IMR-90 (cell line): Measurements from ENCODE around the gene TTC3. TPM values are rescaled to one million over a fixed set of nuclear protein-coding genes. Genes with fewer than 3 reads are reported as not detected.

ENCODE experiments used
- ATAC-seq: fragments of 200-7000 bp; cut with Tn5 transposase; 2 replicates; pipeline ENCODE4 v1.9.1; 2020; ENCODE audit warnings: low read depth, mild to moderate bottlenecking, moderate library complexity
- BruUV-seq: library from RNA; stranded (reverse); fragments of 400-500 nt; replicated peaks from 2 replicates; lab custom pipeline; 2021; lab: Mats Ljungman, UMichigan
- CTCF ChIA-PET: fragments of 300-600 bp; formaldehyde crosslinking; extraction: SDS; loops from one replicate; lab custom pipeline; 2021; ENCODE audit warnings: antibody characterized with exemption; lab: Yijun Ruan, JAX
- POLR2A ChIA-PET: fragments of 300-600 bp; sonication (Branson Sonifier 250); formaldehyde crosslinking; loops from one replicate; lab custom pipeline; 2022; ENCODE audit warnings: antibody characterized with exemption; ENCODE audit not compliant: unreplicated experiment; lab: Charles Lee
- DNase-seq: peaks from one replicate; pipeline ENCODE4 v3.0.0; 2013
- H2AFZ ChIP-seq: replicated peaks from 2 replicates; pipeline ENCODE3; 2013; ENCODE audit warnings: low read length, mild to moderate bottlenecking; ENCODE audit not compliant: poor library complexity
- H2AK5ac ChIP-seq: 2 replicates; pipeline ENCODE4 v1.6.1; 2013; ENCODE audit warnings: low read depth, low read length, inconsistent platforms
- H2AK9ac ChIP-seq: replicated peaks from 2 replicates; pipeline ENCODE3; 2013; ENCODE audit warnings: mild to moderate bottlenecking, low read depth, low read length, moderate library complexity; ENCODE audit not compliant: poor library complexity
- H2BK120ac ChIP-seq: 2 replicates; pipeline ENCODE4 v1.6.1; 2013; ENCODE audit warnings: low read depth, low read length, inconsistent platforms
- H2BK15ac ChIP-seq: 3 replicates; pipeline ENCODE4 v1.6.1; 2013; ENCODE audit warnings: low read depth, low read length, inconsistent platforms
- H2BK20ac ChIP-seq: 2 replicates; pipeline ENCODE4 v1.6.1; 2013; ENCODE audit warnings: low read depth, mild to moderate bottlenecking, inconsistent platforms, low read length, moderate library complexity
- H2BK5ac ChIP-seq: 2 replicates; pipeline ENCODE4 v1.6.1; 2013; ENCODE audit warnings: mild to moderate bottlenecking, low read depth, low read length, inconsistent platforms; ENCODE audit not compliant: poor library complexity, severe bottlenecking
- H3K14ac ChIP-seq: replicated peaks from 2 replicates; pipeline ENCODE4 v1.6.1; 2013; ENCODE audit warnings: low read depth, low read length, inconsistent platforms
- H3K18ac ChIP-seq: 2 replicates; pipeline ENCODE4 v1.6.1; 2013; ENCODE audit warnings: low read depth, low read length, control low read depth
- H3K23ac ChIP-seq: 2 replicates; pipeline ENCODE4 v1.6.1; 2013; ENCODE audit warnings: low read depth, low read length, inconsistent platforms
- H3K27ac ChIP-seq: 2 replicates; pipeline ENCODE4 v1.5.1; 2013; ENCODE audit warnings: mild to moderate bottlenecking, control low read depth, low read length; ENCODE audit not compliant: insufficient read depth
- H3K27me3 ChIP-seq: 2 replicates; pipeline ENCODE4 v1.6.1; 2013; ENCODE audit warnings: low read length; ENCODE audit not compliant: control insufficient read depth, insufficient read depth
- H3K36me3 ChIP-seq: 2 replicates; pipeline ENCODE4 v1.6.1; 2013; ENCODE audit warnings: low read length, mixed read lengths; ENCODE audit not compliant: control insufficient read depth, insufficient read depth
- H3K4ac ChIP-seq: 2 replicates; pipeline ENCODE4 v1.6.1; 2013; ENCODE audit warnings: low read depth, low read length, inconsistent platforms
- H3K4me1 ChIP-seq: 2 replicates; pipeline ENCODE4 v1.6.1; 2013; ENCODE audit warnings: low read length, mixed read lengths; ENCODE audit not compliant: control insufficient read depth, insufficient read depth
- H3K4me2 ChIP-seq: 2 replicates; pipeline ENCODE4 v1.6.1; 2013; ENCODE audit warnings: low read depth, mild to moderate bottlenecking, control low read depth, low read length, moderate library complexity
- H3K4me3 ChIP-seq: 2 replicates; pipeline ENCODE4 v1.5.1; 2013; ENCODE audit warnings: low read depth, mild to moderate bottlenecking, control low read depth, low read length, moderate library complexity; ENCODE audit not compliant: insufficient read depth
- H3K56ac ChIP-seq: 2 replicates; pipeline ENCODE4 v1.6.1; 2013; ENCODE audit warnings: low read length, inconsistent platforms; ENCODE audit not compliant: insufficient read depth; ENCODE audit errors: extremely low read depth
- H3K79me1 ChIP-seq, 2 experiments: 2 replicates each; pipeline ENCODE4 v1.6.1; 2013; ENCODE audit warnings: low read length in 2 of 2, inconsistent platforms in 1 of 2, low read depth in 1 of 2
- H3K9ac ChIP-seq: 2 replicates; pipeline ENCODE4 v1.6.1; 2013; ENCODE audit warnings: low read depth, low read length, control low read depth
- H3K9me1 ChIP-seq: 2 replicates; pipeline ENCODE4 v1.6.1; 2013; ENCODE audit warnings: low read length, inconsistent platforms; ENCODE audit not compliant: insufficient read depth
- H3K9me3 ChIP-seq: 2 replicates; pipeline ENCODE4 v1.6.1; 2013; ENCODE audit warnings: low read length; ENCODE audit not compliant: control insufficient read depth, insufficient read depth
- H4K20me1 ChIP-seq: 2 replicates; pipeline ENCODE4 v1.6.1; 2013; ENCODE audit warnings: low read length, inconsistent platforms; ENCODE audit not compliant: insufficient read depth
- H4K5ac ChIP-seq: 2 replicates; pipeline ENCODE4 v1.6.1; 2013; ENCODE audit warnings: mild to moderate bottlenecking, low read depth, low read length, control low read depth
- H4K8ac ChIP-seq, 2 experiments: 2 replicates each; pipeline ENCODE4 v1.6.1; 2013; ENCODE audit warnings: low read depth in 2 of 2, low read length in 2 of 2, control low read depth in 1 of 2, inconsistent platforms in 1 of 2
- H4K91ac ChIP-seq: 2 replicates; pipeline ENCODE4 v1.6.1; 2013; ENCODE audit warnings: low read depth, low read length, inconsistent platforms; ENCODE audit not compliant: insufficient read depth
- BHLHE40 ChIP-seq: fragments of 150-350 bp; IDR thresholded peaks from 2 replicates; pipeline ENCODE4 v1.6.1; 2016; ENCODE audit warnings: mild to moderate bottlenecking, low read depth, low read length
- CEBPB ChIP-seq: IDR thresholded peaks from 2 replicates; pipeline ENCODE4 v1.6.1; 2012; ENCODE audit warnings: low read depth, low read length, improper control_type of control experiment
- CHD1 ChIP-seq: IDR thresholded peaks from 2 replicates; pipeline ENCODE4 v1.6.1; 2012; ENCODE audit warnings: low read depth, low read length, improper control_type of control experiment
- MAZ ChIP-seq: IDR thresholded peaks from 2 replicates; pipeline ENCODE4 v1.6.1; 2012; ENCODE audit warnings: low read depth, mild to moderate bottlenecking, low read length, improper control_type of control experiment, moderate library complexity, borderline replicate concordance
- MXI1 ChIP-seq: IDR thresholded peaks from 2 replicates; pipeline ENCODE4 v1.6.1; 2012; ENCODE audit warnings: low read depth, mild to moderate bottlenecking, low read length, moderate library complexity, borderline replicate concordance
- RAD21 ChIP-seq: IDR thresholded peaks from 2 replicates; pipeline ENCODE4 v1.6.1; 2012; ENCODE audit warnings: low read length, improper control_type of control experiment
- SMC3 ChIP-seq: fragments of 150-350 bp; IDR thresholded peaks from 2 replicates; pipeline ENCODE4 v1.6.1; 2016; ENCODE audit warnings: low read depth, mild to moderate bottlenecking, antibody characterized with exemption, low read length, moderate library complexity
- WGBS, 2 experiments: methylation state at CpG; one replicate each; pipeline versions ENCODE4 v1.1.5 to v1.1.7; 2013; ENCODE audit warnings: missing lambda C conversion rate in 2 of 2; ENCODE audit not compliant: insufficient read length in 1 of 2; ENCODE audit errors: extremely low coverage in 2 of 2; 5-methylcytosine and 5-hydroxymethylcytosine counted together
- dilution Hi-C: fragments of 300-500 bp; cut with HindIII; formaldehyde crosslinking; loops from one replicate; pipeline ENCODE4 v1.14.3; 2018; ENCODE audit warnings: low sequenced_read_pairs; ENCODE audit not compliant: unreplicated experiment
- in situ Hi-C: fragments of 300-500 bp; cut with MboI; formaldehyde crosslinking; loops from 3 replicates; pipeline ENCODE4 v1.14.3; 2019; ENCODE audit warnings: low sequenced_read_pairs, inconsistent platforms, mixed read lengths
- intact Hi-C: fragments of 100-400 bp; cut with micrococcal nuclease; formaldehyde crosslinking; loops from 2 replicates; pipeline ENCODE4 v1.10.0; 2022
- polyA plus RNA-seq, 3 experiments: library from polyadenylated mRNA; depleted of rRNA; stranded (reverse); fragments of >200 nt; gene quantifications; 2 replicates each; pipeline ENCODE4 v1.2.3, GENCODE V29; 2012; ENCODE audit warnings: low replicate concordance in 1 of 3
- total RNA-seq: library from RNA; depleted of rRNA; stranded (reverse); fragments of >200 nt; gene quantifications from 2 replicates; pipeline ENCODE4 v1.2.3, GENCODE V29; 2012
- TF ChIP-seq, protein P1 (sequence below): conservative IDR thresholded peaks from 2 replicates; pipeline ENCODE4 v1.5.1; 2012; ENCODE audit warnings: mild to moderate bottlenecking, low read depth, low read length, improper control_type of control experiment
- TF ChIP-seq, protein P2 (sequence below): fragments of 150-350 bp; IDR thresholded peaks from 2 replicates; pipeline ENCODE4 v1.6.1; 2016; ENCODE audit warnings: low read depth, mild to moderate bottlenecking, low read length, moderate library complexity, borderline replicate concordance
- TF ChIP-seq, protein P3 (sequence below): fragments of 150-350 bp; IDR thresholded peaks from 2 replicates; pipeline ENCODE4 v1.6.1; 2017; ENCODE audit warnings: mild to moderate bottlenecking, antibody characterized with exemption, low read length, low read depth

The TTC3 gene
- total and polyA plus RNA-seq, 2 of the 4 experiments (the other 2 are of a cell fraction): 96.7 to 293 TPM

DNA sequence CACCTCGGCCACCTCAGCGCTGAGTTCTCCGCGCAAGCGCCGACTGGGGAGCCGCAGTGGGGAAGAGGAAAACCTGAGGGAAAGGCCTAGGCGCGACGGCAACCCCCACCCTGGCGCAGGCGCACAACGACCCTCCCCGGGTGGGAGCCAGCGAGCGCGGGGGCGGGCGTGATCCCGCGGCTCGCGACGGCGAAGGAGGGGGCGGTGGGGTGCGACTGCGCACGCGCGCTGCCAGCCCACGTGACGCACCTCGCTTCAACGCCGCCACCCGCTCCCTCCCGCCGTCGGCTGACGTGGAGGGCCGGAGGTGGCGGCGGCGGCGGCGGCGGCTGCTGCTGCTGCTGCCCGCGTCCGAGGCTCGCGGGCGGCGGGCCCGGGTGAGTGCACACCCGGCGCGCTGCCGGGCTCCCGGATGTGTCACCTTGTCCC lies at the start of gene TTC3, which contains the start of gene PIGP (continued):
- TF ChIP-seq, protein P1, sequence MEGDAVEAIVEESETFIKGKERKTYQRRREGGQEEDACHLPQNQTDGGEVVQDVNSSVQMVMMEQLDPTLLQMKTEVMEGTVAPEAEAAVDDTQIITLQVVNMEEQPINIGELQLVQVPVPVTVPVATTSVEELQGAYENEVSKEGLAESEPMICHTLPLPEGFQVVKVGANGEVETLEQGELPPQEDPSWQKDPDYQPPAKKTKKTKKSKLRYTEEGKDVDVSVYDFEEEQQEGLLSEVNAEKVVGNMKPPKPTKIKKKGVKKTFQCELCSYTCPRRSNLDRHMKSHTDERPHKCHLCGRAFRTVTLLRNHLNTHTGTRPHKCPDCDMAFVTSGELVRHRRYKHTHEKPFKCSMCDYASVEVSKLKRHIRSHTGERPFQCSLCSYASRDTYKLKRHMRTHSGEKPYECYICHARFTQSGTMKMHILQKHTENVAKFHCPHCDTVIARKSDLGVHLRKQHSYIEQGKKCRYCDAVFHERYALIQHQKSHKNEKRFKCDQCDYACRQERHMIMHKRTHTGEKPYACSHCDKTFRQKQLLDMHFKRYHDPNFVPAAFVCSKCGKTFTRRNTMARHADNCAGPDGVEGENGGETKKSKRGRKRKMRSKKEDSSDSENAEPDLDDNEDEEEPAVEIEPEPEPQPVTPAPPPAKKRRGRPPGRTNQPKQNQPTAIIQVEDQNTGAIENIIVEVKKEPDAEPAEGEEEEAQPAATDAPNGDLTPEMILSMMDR: no peak
- no peak for TF ChIP-seq MXI1
- no peak for TF ChIP-seq SMC3

DNA sequence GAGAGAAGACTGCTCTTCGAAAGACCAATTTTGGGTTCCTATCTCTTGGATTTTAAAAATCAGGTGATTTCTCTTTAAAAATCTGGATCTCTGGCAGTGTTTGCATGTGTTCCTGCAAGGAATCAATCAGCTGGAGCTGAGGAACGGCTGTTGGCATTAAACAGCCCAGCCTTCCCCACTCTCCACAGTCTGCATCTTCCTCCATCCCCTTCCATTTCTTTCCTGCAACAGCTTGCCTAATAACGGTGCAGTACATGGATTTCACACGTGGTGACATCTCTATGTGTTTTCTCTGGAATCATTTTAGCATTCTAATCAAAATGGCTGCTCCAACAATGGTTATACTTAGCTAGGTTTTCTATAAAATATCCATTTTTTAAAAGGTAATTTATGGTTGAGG lies 46.6 kb upstream of the TTC3 start:
- Histone ChIP-seq H2BK120ac (no peak overlapping the region), H3K9me1 (no peaks in the 10 kb centered on the region), H3K79me1 (no peaks in the 10 kb centered on the region), H3K4me1 (no peaks in the 10 kb centered on the region), H3K27me3 (peaks cover 16% of the 10 kb centered on the region), H3K4me2 (no peak overlapping the region), H3K9me3 (no peaks in the 10 kb centered on the region), H3K9ac (no peak overlapping the region), H4K8ac (no peak overlapping the region), H3K23ac (no peak overlapping the region), H3K4me3 (no peak overlapping the region), H2AK5ac (no peak overlapping the region), H2AFZ (no peak overlapping the region), H4K5ac (no peak overlapping the region), H3K56ac (no peak overlapping the region), H3K18ac (no peak overlapping the region), H3K36me3 (no peaks in the 10 kb centered on the region), H2BK15ac (no peak overlapping the region), H2AK9ac (no peak overlapping the region), H3K4ac (no peak overlapping the region), H2BK5ac (no peak overlapping the region), H4K20me1 (no peaks in the 10 kb centered on the region), H3K14ac (no peak overlapping the region), H3K27ac (no peak overlapping the region), H4K91ac (no peak overlapping the region), H2BK20ac (no peak overlapping the region)
- intact Hi-C loops (no loop called here), dilution Hi-C loops (no loop called here), in situ Hi-C loops (no loop called here)
- CTCF ChIA-PET: interaction anchor here (0.7 to 1.0 kb wide), 2 partner anchors 17 kb away, joined by 3 read pairs; no protein-coding TSS in a partner anchor
- DNase-seq (no peak), ATAC-seq (no peak)
- POLR2A ChIA-PET: no interaction called here
- no CpG with 5 or more reads among the region's 4 CpGs for WGBS, 2 experiments
- BruUV-seq: no TSS peak
- TF ChIP-seq CEBPB (no peak), MAZ (no peak), BHLHE40 (no peak), SMC3 (no peak), CHD1 (no peak), RAD21 (no peak)
- TF ChIP-seq, protein P1: no peak
- TF ChIP-seq, protein P2, sequence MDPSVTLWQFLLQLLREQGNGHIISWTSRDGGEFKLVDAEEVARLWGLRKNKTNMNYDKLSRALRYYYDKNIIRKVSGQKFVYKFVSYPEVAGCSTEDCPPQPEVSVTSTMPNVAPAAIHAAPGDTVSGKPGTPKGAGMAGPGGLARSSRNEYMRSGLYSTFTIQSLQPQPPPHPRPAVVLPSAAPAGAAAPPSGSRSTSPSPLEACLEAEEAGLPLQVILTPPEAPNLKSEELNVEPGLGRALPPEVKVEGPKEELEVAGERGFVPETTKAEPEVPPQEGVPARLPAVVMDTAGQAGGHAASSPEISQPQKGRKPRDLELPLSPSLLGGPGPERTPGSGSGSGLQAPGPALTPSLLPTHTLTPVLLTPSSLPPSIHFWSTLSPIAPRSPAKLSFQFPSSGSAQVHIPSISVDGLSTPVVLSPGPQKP: no peak
- TF ChIP-seq, protein P3, sequence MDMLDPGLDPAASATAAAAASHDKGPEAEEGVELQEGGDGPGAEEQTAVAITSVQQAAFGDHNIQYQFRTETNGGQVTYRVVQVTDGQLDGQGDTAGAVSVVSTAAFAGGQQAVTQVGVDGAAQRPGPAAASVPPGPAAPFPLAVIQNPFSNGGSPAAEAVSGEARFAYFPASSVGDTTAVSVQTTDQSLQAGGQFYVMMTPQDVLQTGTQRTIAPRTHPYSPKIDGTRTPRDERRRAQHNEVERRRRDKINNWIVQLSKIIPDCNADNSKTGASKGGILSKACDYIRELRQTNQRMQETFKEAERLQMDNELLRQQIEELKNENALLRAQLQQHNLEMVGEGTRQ: no peak
